ENCODE results near the gene HS6ST3. TPM values are rescaled to one million over a fixed set of nuclear protein-coding genes. Genes with fewer than 3 reads are reported as not detected.

The HS6ST3 gene
- total and polyA plus RNA-seq, 8 donors, result 0.65 to 3.4 (median 1.8) TPM

DNA sequence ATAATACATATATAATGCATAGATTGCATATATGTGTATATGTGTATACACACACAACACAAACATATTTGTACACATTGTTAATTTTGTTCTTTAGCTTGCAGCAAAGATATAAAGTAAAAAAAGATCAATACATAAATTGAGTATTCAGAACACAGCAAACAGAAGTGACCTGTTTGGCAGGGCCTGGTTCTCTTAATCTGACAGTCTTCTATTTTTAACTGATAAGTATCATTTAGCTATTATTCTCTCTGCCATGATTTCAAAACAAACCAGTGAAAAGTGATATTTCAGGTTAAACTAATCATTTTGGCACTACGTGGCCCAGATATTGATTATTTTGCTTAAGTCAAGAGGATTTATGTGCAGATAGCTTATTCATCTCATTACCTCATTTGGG is 595.0 kb downstream of the HS6ST3 start:
- 11 to 19% methylated on average over 1 of the region's 1 CpG for WGBS, 2 donors
- Histone ChIP-seq H3K27me3 (no peaks in the 10 kb centered on the region), H3K36me3 (no peaks in the 10 kb centered on the region), H3K4me3 (no peak overlapping the region), H3K27ac (no peak overlapping the region), H3K9me3 (no peaks in the 10 kb centered on the region), H3K4me1 (peaks cover 0 to 7% (median 0%) of the 10 kb centered on the region in 3 donors)
- no peak for TF ChIP-seq CTCF (IDR thresholded peaks at IDR 0.05)
- FAIRE-seq, result no peak
- ATAC-seq, result no peak
- no peak for DNase-seq
- intact Hi-C loops (cut with DNase I), result no loop called here

DNA sequence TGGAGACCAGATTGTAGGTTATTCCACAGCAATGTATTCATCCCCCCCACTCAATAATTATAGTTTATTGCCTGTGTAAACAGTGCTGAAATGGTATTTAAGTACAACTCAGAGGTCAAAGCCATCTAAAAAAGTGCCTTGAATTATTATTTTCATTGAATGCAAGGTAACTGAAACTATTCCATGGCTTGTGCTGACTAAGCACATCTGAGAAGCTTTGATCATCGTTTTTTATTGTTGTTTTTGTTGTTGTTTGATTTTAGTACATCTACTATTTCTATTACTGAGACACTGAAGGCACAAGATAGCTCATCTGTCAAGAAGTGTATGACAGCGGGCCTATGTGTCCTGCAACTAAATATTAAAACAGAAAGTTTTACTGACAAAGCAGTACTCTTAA is 596.4 kb downstream of the HS6ST3 start:
- Histone ChIP-seq H3K27me3 (no peaks in the 10 kb centered on the region), H3K4me1 (peaks cover 0 to 7% (median 0%) of the 10 kb centered on the region in 3 donors), H3K9me3 (no peaks in the 10 kb centered on the region), H3K27ac (no peak overlapping the region), H3K4me3 (no peak overlapping the region), H3K36me3 (no peaks in the 10 kb centered on the region)
- DNase-seq (no peak), FAIRE-seq (no peak), ATAC-seq (no peak)
- 18 to 20% methylated on average over 2 of the region's 2 CpGs for WGBS, 2 donors
- TF ChIP-seq CTCF (IDR thresholded peaks at IDR 0.05), result no peak
- intact Hi-C loops (cut with DNase I), result no loop called here

- ATAC-seq (no peak), DNase-seq (no peak), FAIRE-seq (no peak)
- no peak for TF ChIP-seq CTCF (IDR thresholded peaks at IDR 0.05)
- WGBS, 2 donors, result 93 to 98% methylated on average over 3 of the region's 3 CpGs
- Histone ChIP-seq H3K4me3 (no peak overlapping the region), H3K9me3 (no peaks in the 10 kb centered on the region), H3K27ac (no peak overlapping the region), H3K4me1 (peaks cover 0 to 7% (median 0%) of the 10 kb centered on the region in 3 donors), H3K27me3 (no peaks in the 10 kb centered on the region), H3K36me3 (no peaks in the 10 kb centered on the region)
- intact Hi-C loops (cut with DNase I), result no loop called here
These were observed 597.3 kb downstream of the HS6ST3 start for GRCh38 chr13:96687191-96687590.

- Histone ChIP-seq H3K4me3 (no peak overlapping the region), H3K27ac (no peak overlapping the region), H3K27me3 (no peaks in the 10 kb centered on the region), H3K9me3 (no peaks in the 10 kb centered on the region), H3K4me1 (no peaks in the 10 kb centered on the region), H3K36me3 (no peaks in the 10 kb centered on the region)
- TF ChIP-seq CTCF (IDR thresholded peaks at IDR 0.05), result no peak
- FAIRE-seq, result no peak
- DNase-seq, result no peak
- ATAC-seq, result no peak
- intact Hi-C loops (cut with DNase I), result no loop called here
These were observed 601.1 kb downstream of the HS6ST3 start for GRCh38 chr13:96690998-96691397.

- H3K9me3 ChIP-seq, result no peaks in the 10 kb centered on the region
- no peak for FAIRE-seq
- no peak for DNase-seq
- H3K27ac ChIP-seq, result no peak overlapping the region
- intact Hi-C loops (cut with DNase I), result no loop called here
- ATAC-seq, result no peak
- H3K4me3 ChIP-seq, result no peak overlapping the region
- H3K27me3 ChIP-seq, result no peaks in the 10 kb centered on the region
- no peaks in the 10 kb centered on the region for H3K36me3 ChIP-seq
- H3K4me1 ChIP-seq, result no peaks in the 10 kb centered on the region
- 62 to 74% methylated on average over 6 of the region's 6 CpGs for WGBS, 2 donors
- TF ChIP-seq CTCF (IDR thresholded peaks at IDR 0.05), result no peak
These were observed 606.5 kb downstream of the HS6ST3 start for GRCh38 chr13:96696389-96696900.
